Activated CD4-positive, alpha-beta T cell treated with anti-CD3 and anti-CD28 coated beads, Interleukin-2, amount 50 U/mL, for 1 hour (primary cell): ENCODE results near the gene RAB14.
"Not testable (repeated sequence)": the region's sequence is repeated elsewhere in the genome, so short reads cannot be mapped to it uniquely, and the experiment has no call there.

ENCODE experiments used
- DNase-seq: peaks from one replicate; pipeline ENCODE4 v3.0.0-alpha.2; 2020

RAB14 gene

DNA sequence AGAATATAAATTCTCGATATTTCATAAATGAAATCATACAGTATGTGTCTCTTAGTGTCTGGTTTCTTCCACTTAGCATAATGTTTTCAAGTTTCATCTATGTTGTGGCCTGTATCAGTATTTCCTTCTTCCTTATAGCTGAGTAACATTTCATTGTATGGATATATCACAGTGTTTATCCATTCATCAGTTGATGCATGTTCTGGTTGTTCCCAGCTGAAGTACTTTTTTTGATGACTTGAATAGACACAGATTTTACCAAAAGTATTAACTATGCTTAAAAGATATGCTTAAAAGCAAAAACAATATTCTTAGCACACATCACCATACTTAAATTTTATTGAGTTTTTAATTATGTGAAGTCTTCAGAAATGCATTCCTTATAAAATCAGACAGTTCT is 12.7 kb downstream of the RAB14 start:
- no peak for DNase-seq

DNA sequence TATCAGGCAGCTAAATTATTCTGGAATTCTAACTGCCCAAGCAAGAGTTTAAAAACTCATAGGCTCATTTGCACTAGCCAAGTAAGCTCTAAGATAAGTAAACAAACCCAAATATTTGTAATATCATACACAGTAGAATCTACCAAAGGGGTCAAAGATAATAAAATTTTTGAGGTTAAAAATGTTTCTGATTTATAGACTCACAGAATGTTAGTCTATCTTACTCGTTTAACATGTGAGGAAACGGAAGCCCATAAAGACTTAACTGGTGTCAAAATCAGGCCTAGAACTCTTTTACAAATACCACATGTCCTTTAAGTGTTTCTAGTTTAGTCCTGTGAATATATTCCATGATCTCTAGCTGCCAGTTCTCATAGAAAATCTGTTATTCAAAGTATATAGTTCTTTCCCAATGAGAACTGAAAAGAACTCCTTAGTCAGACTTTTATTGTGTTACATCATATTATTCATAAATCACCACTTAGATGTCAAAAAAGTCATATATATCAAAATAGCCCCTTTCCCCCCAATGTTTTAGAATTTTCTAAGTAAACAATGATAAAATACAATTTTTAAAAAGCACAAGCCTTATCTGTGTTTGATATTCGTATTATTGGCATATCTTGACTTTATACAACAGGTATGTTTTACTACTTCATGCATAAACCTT is 13.9 kb downstream of the RAB14 start:
- DNase-seq, result no peak

DNA sequence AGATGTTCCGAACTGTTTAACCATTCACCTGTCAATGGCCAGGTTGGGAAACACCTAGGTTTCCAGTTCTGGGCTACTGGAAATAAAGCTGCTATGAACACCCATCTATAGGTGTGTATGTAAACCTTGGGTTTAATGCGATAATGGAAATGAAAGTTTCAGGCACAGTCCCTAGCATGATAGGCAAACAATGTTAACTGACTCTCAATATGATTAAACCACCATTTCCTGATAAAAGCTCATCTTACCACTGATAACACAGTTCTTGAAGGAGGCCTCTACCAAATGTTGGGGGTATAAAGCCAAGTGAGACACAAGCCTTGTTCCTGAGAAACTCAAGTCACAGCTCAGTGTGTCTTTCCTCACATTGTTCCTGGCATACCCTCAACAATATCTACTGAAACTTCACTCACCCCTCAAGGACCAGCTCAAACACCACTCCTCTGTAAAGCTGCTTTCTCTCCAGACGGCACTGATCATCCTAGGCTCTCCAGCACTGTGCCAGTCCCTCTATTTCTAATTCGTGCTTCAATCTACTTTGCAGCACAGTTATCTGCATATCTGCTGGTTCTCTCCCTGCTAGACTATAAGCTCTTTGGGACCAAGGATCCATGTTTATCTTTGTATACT is 15.8 kb downstream of the RAB14 start:
- no peak for DNase-seq

DNA sequence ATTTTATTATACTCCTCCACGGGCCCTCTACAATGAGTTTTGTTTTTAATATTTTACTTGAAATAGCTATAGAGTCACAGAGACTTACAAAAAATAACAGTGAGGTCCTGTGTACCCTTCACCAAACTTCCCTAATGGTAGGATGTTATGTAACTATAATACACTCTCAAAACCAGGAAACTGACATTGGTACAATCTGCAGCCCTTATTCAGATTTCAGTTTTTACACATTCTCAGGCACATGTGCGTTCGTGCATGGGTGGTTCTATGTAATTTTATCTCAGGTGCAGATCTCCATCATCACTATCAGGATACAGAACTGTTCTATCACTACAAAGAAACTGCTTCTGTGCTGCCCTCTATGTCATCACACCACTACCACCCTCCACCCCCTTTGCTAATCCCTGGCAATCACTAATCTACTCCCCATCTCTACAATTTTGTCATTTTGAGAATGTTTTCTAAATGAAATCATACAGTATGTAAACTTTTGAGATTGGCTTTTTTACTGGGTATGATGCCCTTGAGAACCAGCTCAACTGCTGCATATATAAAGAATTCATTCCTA is 16.4 kb downstream of the RAB14 start:
- DNase-seq, result no peak

DNA sequence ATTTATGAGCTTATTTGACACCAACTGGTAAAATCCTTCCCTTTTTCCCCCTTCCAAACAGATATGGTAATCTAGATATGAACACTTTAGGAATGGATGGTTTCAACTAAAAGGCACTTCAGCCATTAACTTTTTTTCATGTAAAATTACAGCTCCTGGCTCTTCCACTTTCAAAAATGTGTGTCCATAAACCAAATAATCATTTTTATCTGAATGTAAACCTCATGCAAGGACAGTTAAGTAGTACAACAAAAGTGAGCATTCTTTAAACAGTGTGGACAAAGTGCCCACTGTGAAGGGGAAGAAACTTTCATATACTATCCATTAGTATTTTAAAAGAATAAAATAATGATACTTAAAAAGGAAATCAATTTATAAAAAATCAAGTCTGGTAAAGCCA is 17.2 kb downstream of the RAB14 start:
- DNase-seq, result no peak

DNA sequence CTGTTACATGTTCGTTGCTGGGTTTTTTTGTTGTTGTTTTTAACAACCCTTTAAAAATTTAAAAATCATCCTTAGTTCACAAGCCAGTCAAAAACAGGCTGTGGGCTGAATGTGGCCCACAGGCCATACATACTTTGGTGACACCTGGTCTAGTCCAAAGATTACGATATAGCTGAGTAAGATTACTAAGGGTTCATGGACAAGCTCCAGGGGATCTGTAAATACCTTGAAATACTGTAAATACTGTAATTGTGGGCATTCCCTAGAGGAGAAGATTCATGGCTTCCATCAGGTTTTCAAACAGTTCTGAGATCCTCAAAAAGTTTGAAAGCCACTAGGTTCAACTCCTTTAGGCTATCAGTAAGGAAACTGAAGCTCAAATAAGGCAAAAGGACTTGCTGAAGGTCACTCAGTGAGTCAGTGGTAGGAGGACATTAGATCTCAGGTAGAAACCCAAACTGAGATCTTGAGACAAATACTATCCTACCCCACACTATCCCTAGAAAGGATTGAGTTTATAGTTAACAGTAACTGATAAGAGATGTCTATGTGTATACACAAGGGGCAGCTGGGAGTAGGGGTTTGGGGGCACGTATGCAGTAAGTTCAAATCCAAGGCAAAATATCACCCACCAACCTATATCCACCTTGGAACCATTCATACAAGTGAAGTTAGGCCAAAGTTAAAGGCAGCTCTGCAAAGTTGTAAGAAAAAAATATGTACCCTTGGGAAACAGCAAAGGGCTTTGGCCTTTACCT is 17.8 kb downstream of the RAB14 start:
- no peak for DNase-seq

DNA sequence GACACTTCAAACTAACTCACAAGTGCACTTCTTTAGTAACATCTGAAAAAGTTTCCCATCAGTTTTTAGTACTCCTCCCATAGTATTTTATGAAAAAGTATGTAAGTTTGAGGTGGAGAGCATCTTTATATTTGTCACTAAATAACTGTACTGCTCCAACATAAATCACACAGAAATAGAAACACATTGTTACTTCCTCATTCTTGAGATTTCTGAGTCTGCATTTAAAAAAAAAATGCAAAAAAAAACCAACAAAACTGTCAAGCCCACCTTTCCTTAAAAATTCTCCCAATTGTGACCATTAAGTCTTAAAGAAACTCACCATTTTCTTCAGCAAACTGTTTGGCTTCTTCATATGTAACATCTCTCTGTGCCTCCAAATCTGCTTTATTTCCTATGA is 18.7 kb downstream of the RAB14 start:
- DNase-seq, result no peak

DNA sequence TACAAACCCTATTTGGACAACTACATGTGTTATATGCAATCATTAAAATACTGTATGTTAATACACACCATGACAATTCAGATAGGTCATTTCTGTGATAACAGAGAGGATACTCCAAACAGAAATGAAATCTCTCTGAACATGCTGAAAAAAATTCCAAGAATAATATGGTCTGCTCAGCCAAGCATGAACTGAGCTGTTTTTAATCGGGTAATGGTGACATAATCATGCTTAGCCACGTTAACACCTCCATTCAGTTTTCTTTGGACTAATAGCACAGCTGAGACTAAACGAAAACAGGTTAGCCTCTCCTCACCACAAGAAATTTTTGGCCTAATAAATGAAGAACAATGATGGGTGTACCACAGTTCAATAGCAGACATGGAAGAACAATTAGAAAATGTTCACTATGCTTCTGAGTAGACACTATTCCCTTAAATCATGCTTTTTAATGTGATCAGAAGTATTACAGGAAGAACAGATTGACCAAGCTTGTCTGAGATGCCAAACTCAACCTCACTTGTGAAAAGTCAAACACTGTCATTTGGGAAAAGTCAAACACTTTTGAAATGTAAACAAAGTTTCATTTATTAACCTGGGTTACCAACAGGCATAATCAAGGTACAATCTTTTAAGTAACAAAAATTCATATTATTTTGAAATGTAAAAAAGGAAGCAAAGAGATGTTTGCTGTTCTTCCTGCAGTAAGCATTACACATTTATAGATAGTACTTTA is 19.4 kb downstream of the RAB14 start:
- DNase-seq, result no peak

DNA sequence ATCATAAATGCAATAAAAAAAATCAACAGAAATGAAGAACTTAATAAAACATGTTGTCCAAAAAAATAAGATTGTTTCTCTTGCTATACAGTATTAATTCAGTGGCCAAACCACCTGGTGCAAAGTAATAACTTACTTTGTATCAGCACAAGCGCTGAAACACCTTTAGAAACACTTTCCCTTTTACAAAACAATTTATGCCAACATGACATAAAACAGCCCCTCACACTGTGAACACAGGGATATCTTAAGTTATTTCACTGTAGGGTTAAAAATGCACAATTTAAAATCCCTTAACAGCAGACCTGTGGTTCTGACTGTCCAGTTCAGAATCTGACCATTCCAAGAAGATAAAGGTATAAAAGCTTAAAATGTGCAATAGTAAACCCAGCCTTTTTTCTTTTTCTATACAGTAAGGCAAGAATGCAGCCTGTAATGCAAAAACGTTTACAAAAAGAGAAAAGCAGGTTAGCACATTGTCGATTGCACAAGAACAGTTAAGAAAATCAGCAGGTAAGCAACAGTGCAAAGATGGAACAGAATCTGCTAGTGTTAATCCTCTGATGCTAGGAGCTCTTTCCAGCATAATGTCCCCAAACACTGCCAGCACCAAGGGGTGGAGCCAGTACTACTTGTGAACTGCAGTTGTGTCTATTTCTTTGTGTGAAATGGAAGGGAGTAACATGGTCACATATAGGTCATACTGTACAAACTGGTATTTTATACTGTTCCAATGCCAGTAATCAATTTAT is 21.6 kb downstream of the RAB14 start:
- no peak for DNase-seq

DNA sequence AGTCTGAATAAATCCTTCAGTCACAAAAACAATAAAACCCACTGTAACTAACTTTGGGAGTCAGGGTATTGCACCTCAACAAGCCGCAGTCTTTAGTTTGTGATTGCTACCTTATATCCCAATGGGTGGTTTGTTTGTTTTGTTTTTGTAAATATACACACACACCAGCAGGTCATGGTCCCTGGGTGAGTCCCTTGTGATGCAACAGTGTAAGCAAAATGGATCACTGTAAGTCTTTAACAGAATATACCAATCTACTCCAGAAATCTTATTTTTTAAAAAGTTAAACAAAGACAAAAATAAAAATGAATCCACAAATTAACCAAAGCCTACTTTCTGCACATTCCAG is 22.3 kb downstream of the RAB14 start:
- not testable (repeated sequence) for DNase-seq

DNA sequence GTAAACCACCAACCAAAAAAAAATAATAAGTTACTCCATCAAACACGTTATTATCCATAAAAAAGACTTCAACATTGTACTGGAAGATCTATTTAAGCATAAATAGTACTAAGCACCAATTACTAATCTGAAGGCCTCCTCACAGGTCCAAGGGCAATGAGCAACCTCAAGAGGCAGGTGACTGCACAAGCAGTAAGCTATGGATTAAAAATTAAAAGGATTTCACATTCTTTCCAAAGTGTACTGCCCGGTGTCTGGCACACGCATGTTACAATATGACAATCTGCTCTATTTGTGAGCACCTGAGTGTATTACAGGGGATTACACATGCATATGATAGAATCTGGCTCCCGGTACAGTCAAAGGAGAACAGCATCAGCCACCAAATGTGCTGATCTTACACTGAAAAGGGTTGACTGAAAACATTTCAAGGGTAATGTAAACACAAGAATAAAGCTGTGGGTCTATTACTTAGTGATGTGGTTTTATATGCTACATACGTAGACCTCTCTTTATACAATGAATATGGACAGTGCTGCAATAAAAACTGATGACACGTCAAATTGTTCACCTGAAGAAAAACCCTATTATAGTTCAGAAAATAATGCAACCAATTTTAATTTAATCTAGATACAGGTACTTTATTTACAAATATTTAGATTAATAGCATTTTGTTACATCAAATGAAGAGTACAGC is 22.8 kb downstream of the RAB14 start:
- no peak for DNase-seq

DNA sequence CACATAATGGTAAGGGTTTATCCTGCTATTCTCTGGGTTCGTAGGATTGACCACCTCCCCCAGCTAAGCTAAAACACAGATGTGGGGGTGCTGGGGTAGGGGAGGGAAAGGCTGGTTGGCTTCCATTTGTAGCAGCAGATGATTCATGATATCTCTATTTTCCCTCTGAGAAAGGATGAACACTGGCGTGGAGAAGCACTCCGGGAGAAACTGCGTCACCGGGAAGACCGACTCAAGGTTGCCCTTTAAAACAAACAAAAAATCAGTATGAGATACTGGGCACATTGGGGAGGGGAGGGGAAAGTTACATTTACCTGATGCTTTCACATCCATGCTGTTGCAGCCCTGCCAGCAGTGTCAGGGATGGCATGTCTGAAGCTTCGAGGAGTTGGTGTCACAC is 28.2 kb downstream of the RAB14 start:
- DNase-seq, result no peak

DNA sequence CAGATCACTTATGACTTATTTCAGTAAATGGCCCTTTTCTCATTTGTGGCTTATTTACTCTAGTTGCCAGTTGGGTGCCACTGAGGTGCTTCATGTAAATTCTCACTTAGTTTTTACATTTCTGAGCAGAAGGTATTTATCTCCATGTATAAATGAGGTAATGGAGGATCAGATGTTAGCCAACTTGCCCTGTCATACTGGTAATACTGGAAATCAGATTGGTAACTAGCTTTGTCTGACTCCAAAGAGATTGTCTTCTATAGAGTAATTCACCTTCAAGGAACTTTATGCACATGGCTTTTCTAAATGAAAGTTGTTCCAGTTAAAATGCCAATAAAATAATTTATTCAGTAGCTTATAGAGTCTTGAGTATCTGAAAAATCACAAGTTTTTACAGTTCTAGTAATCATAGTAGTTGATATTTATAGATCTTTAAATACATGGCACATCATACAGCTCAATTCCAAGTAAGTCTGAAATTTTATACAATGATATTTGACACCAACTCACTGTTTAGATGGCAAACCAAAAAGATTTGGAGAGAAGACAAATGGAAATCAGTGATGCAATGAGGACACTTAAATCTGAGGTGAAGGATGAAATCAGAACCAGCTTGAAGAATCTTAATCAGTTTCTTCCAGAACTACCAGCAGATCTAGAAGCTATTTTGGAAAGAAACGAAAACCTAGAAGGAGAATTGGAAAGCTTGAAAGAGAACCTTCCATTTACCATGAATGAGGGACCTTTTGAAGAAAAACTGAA is 28.8 kb downstream of the RAB14 start:
- DNase-seq, result no peak

DNA sequence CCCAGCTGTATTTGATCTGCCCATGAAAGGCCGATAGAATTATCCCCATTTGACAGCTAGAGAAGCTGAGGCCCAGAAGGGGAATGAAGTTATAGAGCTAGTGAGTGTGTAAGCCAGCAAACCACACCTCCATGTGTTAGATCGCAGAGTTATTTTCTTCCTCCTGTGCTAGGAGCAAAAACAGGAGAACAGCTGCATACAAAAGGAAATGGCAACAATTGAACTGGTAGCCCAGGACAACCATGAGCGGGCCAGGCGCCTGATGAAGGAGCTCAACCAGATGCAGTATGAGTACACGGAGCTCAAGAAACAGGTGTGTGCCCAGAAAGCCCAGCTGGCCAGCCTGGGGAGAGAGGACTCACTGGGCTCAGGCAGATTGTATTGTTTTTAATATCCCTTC is 30.4 kb downstream of the RAB14 start:
- no peak for DNase-seq

DNA sequence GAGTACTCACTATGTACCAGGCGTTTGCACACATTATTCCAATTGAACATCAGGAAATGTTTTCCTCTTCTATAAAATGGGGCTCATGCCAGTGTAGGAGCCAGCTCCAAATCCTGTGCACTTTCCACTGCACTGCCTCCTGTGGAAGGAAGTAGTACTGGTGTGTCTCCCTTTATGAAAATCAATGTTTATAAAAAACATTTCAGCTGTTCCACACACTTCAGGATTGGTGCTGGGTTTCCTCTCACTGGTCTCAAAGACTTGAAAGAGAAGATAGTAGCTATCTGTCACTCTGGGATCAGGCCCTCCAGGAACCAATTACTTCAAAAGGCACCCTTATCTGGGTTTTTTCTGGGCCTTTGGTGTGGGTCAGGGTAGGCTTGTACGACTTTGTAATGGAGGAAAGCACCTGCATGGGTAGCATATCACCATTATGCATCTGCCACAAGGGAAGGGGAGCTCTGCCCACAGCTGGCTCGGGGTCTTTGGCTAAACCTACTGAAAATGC is 32.5 kb downstream of the RAB14 start:
- peak; percentile 11 for DNase-seq

DNA sequence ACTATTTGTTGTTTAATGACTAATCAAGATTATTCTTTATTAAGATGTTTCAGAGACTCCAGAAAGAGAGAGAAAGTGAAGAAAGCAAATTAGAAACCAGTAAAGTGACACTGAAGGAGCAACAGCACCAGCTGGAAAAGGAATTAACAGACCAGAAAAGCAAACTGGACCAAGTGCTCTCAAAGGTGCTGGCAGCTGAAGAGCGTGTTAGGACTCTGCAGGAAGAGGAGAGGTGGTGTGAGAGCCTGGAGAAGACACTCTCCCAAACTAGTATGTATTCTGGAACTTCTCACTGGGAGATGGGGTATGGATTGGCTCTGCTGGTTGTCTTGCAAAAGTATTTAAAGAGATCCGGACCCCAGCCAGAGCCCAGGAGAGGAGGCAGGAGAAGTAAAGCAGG is 33.6 kb downstream of the RAB14 start:
- DNase-seq, result no peak

DNA sequence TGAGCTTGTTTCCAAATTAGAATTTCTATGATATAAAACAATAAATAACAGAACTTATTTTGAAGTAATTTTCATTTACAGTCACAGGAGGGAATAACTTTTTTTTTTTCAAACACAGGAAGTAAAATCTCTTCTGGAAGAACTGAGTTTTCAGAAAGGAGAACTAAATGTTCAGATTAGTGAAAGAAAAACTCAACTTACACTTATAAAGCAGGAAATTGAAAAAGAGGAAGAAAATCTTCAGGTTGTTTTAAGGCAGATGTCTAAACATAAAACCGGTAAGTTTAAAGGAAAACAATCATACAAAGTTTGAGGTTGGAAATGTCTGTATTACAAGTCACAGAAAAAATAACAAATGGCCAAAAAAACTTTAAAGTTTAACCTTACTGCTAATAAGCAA is 41.6 kb downstream of the RAB14 start:
- no peak for DNase-seq

DNA sequence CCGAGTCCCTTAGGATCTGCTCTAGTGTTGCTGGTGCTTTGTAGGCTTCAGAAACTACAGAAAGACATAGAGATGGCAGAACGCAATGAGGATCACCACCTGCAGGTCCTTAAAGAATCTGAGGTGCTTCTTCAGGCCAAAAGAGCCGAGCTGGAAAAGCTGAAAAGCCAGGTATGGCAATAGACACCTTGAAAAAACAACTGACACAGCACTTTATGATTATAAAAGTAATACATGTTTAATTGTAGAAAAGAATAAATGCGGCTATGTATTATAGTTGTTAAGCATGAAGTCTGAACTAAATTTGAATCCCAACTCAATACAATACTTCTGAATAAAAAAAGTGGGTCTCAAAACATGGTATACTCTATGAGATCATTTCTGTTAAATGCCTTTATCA is 43.7 kb downstream of the RAB14 start:
- no peak for DNase-seq

DNA sequence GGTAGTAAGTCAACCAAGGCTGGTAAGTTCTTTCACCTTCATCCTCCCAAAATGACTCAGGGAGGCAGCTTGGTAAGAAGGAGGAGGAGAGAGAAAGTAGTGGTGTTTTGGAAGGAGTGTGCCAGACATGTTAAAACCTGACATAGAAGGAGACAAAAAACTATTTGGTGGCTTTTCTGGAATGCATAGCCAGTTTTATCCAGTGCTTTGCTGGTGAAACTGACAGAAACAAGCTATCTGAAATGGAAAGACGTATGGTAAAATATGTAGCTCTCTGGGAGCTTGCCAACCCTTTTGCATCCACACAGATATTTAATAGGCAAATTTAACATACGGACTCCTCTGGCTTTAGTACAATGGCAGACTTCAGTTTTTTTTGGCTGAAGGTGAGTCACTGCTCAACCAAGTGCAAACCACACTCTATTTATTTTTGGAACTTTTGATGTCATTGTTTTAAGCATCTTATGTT is 45.4 kb downstream of the RAB14 start:
- DNase-seq, result no peak

DNA sequence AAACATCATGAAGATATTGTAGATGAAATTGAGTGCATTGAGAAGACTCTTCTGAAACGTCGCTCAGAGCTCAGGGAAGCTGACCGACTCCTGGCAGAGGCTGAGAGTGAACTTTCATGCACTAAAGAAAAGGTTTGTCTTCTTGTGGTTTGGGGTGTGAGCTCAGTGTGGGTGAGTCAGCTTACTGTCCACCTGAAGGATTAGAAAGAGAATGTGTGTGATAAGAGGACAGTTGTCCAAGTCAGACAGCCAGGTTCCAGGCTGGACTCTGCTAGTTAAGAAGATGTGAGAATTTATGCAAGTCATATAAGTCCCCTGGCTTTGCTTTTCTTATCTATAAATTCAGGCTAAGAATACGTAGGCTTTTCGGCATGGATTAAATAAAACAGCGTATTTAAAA is 46.9 kb downstream of the RAB14 start:
- DNase-seq, result no peak

DNA sequence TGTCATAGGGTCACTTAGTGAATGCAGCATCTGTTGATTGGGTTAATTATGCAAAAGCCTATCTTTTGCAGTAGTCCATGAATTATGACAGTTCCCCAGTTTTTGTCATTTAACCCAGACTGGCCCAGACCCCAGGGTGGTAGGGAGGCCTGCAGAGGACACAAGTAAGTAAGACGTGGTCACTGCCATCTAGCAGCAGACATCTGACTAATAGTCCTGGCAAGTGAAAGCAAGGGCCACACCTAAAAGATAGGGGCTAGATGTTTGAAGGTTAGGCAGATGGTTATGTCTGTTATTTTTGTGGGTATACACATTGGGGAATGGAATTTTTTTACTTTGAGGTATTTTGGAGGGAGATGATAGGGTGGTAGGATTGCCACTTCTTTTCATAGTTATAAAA is 48.0 kb downstream of the RAB14 start:
- no peak for DNase-seq
